Measurements from ENCODE around the gene CGB3.

Gene CGB3

DNA sequence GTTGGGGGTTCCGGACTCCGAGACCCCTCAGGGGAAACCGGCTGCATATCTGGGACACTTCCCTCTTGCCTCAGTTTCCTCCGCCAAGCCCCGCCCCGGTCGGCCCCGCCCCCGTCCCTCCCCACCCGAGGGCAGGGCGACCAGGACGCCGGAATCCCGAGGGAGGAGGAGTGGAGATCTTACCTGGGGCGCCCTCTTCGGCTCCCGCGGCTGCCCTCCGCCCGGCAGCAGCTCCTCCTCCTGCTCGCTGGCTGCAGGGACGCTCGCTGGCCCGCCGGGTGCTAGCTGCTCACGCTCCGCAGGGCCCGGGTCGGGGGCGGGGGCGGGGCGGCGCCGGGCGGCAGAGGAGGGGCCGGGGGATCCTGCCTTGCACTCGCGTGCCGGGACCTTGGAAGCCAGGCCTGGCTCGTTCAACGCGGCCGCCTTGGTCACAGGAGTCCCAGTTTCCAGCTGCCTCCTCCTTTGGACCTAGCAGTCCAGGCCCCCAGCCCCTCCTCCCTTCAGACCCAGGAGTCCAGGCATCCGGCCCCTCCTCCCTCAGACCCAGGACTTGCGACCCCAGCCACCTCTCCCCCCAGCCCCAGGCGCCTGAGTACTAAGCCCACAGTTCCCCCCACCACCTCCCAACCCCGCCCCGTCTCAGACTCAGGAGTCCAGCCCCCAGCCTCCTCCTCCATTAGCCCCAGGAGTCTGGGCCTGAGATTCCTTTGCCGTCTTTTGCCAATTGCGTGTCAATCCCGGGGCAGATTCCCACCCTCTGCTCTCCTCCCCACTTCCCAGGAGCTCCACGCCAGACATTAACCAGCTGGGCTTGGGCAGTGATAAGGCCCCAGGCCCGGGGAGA is 40.9 kb upstream of the CGB3 start, which contains the start of gene NTF4:
Gene NTF4, minus strand, starts transcription at position 51 of the 844 bp plus-strand sequence. CDS start 2,821 bp downstream, outside the sequence.
- no peak within 1 kb of the TSS for H3K27ac ChIP-seq (ENCODE audit: insufficient read depth in 1 of 2, low read depth in 1 of 2, low read length in 2 of 2, poor library complexity in 1 of 2, severe bottlenecking in 2 of 2)
- H3K4me1 ChIP-seq (ENCODE audit: control extremely low read depth in 1 of 4, control insufficient read depth in 4 of 4, insufficient read depth in 4 of 4, low read length in 3 of 4), result peaks cover 0 to 6% (median 0%) of the 10 kb centered on the region in 4 experiments
- ChIA-PET CTCF (no interaction called here), POLR2A (no interaction called here)
- DNase-seq, result peak in 1 of 3 donors; percentile 30
- WGBS (ENCODE audit: insufficient coverage), result 7% methylated on average over 29 of the region's 53 CpGs
- peaks cover 8 to 96% (median 30%) of the 10 kb centered on the region in 5 experiments for H3K27me3 ChIP-seq (replicated peaks in 2 of 5; ENCODE audit: control insufficient read depth in 4 of 5, insufficient read depth in 5 of 5, low read length in 4 of 5)
- peak within 1 kb of the TSS in 1 of 7 experiments; percentile 16 for H3K4me3 ChIP-seq (ENCODE audit: control insufficient read depth in 1 of 7, extremely low read depth in 1 of 7, insufficient read depth in 4 of 7, low read depth in 2 of 7, low read length in 6 of 7)
- no peaks in the 10 kb centered on the region for H3K36me3 ChIP-seq (ENCODE audit: control insufficient read depth in 4 of 4, insufficient read depth in 4 of 4, low read length in 3 of 4)
- H3K9me3 ChIP-seq (ENCODE audit: control extremely low read depth in 1 of 5, control insufficient read depth in 4 of 5, insufficient read depth in 2 of 5, low read depth in 1 of 5, low read length in 4 of 5), result peaks cover 0 to 4% (median 1%) of the 10 kb centered on the region in 5 experiments

DNA sequence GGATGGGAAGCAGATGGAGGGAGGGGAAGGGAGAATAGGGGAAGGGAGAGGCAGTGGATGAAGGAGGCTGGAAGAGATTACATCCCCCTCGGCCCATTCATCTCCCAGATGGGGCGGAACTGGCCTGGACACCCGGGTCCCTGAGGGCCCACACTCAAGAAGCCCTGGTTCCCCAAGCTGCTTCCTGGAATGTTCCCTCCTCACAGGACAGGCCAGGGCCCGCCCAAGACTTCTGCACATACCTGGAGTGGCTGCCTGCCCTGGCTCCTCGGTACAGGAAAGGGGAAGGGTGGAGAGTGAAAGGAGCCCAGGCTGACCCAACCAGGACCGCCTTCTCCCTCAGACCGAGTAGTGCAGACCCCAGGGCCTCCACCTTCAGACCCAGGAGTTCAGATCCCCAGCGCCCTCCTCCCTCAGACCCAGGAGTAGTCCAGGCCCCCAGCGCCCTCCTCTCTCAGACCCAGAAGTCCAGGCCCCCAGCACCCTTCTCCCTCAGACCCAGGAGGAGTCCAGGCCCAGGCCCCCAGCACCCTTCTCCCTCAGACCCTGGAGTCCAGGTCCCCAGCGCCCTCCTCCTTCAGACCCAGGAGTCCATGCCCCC is 40.0 kb upstream of the CGB3 start:
- no peak overlapping the region for H3K4me3 ChIP-seq (ENCODE audit: control insufficient read depth in 1 of 7, extremely low read depth in 1 of 7, insufficient read depth in 4 of 7, low read depth in 2 of 7, low read length in 6 of 7)
- CTCF ChIA-PET, result no interaction called here
- POLR2A ChIA-PET, result no interaction called here
- H3K4me1 ChIP-seq (ENCODE audit: control extremely low read depth in 1 of 4, control insufficient read depth in 4 of 4, insufficient read depth in 4 of 4, low read length in 3 of 4), result peaks cover 0 to 6% (median 0%) of the 10 kb centered on the region in 4 experiments
- WGBS (ENCODE audit: insufficient coverage), result 57% methylated on average over 5 of the region's 10 CpGs
- DNase-seq, result no peak
- peaks cover 0 to 3% (median 0%) of the 10 kb centered on the region in 5 experiments for H3K9me3 ChIP-seq (ENCODE audit: control extremely low read depth in 1 of 5, control insufficient read depth in 4 of 5, insufficient read depth in 2 of 5, low read depth in 1 of 5, low read length in 4 of 5)
- H3K27me3 ChIP-seq (replicated peaks in 2 of 5; ENCODE audit: control insufficient read depth in 4 of 5, insufficient read depth in 5 of 5, low read length in 4 of 5), result peaks cover 2 to 93% (median 31%) of the 10 kb centered on the region in 5 experiments
- no peaks in the 10 kb centered on the region for H3K36me3 ChIP-seq (ENCODE audit: control insufficient read depth in 4 of 4, insufficient read depth in 4 of 4, low read length in 3 of 4)
- H3K27ac ChIP-seq (ENCODE audit: insufficient read depth in 1 of 2, low read depth in 1 of 2, low read length in 2 of 2, poor library complexity in 1 of 2, severe bottlenecking in 2 of 2), result no peak overlapping the region

DNA sequence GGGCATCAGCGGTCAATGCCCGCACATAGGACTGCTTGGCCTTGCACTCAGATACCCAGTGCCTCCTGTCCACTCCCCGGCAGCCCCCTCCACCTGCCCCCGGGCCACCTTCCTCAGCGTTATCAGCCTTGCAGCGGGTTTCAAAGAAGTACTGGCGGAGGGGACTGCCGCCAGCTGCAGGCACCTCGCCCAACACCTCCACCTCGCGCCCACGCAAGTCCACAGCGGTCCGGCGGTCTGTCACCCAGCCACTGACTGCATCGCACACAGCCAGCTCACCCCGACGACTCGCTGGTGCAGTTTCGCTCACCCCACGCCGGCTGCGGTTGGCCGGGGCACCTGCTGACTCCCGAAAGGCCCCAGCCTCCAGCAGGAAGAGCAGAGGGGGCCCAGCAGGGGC is 37.3 kb upstream of the CGB3 start:
- Histone ChIP-seq H3K27ac (ENCODE audit: insufficient read depth in 1 of 2, low read depth in 1 of 2, low read length in 2 of 2, poor library complexity in 1 of 2, severe bottlenecking in 2 of 2) (no peak overlapping the region), H3K27me3 (replicated peaks in 2 of 5; ENCODE audit: control insufficient read depth in 4 of 5, insufficient read depth in 5 of 5, low read length in 4 of 5) (peaks cover 0 to 96% (median 25%) of the 10 kb centered on the region in 5 experiments), H3K36me3 (ENCODE audit: control insufficient read depth in 4 of 4, insufficient read depth in 4 of 4, low read length in 3 of 4) (no peaks in the 10 kb centered on the region), H3K9me3 (ENCODE audit: control extremely low read depth in 1 of 5, control insufficient read depth in 4 of 5, insufficient read depth in 2 of 5, low read depth in 1 of 5, low read length in 4 of 5) (no peaks in the 10 kb centered on the region), H3K4me3 (ENCODE audit: control insufficient read depth in 1 of 7, extremely low read depth in 1 of 7, insufficient read depth in 4 of 7, low read depth in 2 of 7, low read length in 6 of 7) (no peak overlapping the region), H3K4me1 (ENCODE audit: control extremely low read depth in 1 of 4, control insufficient read depth in 4 of 4, insufficient read depth in 4 of 4, low read length in 3 of 4) (peaks cover 0 to 20% (median 13%) of the 10 kb centered on the region in 4 experiments)
- POLR2A ChIA-PET, result no interaction called here
- 43% methylated on average over 22 of the region's 25 CpGs for WGBS (ENCODE audit: insufficient coverage)
- peak in 1 of 3 donors; percentile 25 for DNase-seq
- CTCF ChIA-PET, result interaction anchor here (1.5 kb wide), 1 partner anchor 8 kb away, joined by 4 read pairs; no protein-coding TSS in a partner anchor

DNA sequence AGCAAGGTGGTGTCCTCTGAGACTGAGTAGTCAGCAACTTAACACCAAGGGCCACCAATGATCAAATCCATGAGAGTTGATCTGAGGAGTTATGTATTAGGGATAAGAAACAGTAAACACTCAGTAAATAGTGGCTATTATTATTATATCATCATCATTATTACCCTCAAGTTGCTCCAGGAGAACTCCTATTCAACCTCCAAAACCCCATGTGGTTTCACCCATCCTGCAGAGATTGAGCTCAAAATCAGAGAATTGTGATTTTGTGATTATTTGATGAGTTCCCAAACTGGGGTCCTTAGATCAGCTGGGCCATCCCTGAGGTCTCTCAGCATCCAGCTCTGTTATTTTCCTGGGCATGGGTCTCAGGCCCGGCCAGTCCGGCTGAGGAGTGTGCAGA is 36.9 kb upstream of the CGB3 start:
- 90% methylated on average over 2 of the region's 2 CpGs for WGBS (ENCODE audit: insufficient coverage)
- no peak for DNase-seq
- H3K27ac ChIP-seq (ENCODE audit: insufficient read depth in 1 of 2, low read depth in 1 of 2, low read length in 2 of 2, poor library complexity in 1 of 2, severe bottlenecking in 2 of 2), result no peak overlapping the region
- peaks cover 0 to 24% (median 17%) of the 10 kb centered on the region in 4 experiments for H3K4me1 ChIP-seq (ENCODE audit: control extremely low read depth in 1 of 4, control insufficient read depth in 4 of 4, insufficient read depth in 4 of 4, low read length in 3 of 4)
- H3K27me3 ChIP-seq (replicated peaks in 2 of 5; ENCODE audit: control insufficient read depth in 4 of 5, insufficient read depth in 5 of 5, low read length in 4 of 5), result peaks cover 0 to 96% (median 23%) of the 10 kb centered on the region in 5 experiments
- H3K36me3 ChIP-seq (ENCODE audit: control insufficient read depth in 4 of 4, insufficient read depth in 4 of 4, low read length in 3 of 4), result no peaks in the 10 kb centered on the region
- ChIA-PET CTCF (interaction anchor here (0.9 to 1.5 kb wide), 3 partner anchors 8 to 44 kb away, joined by 3 to 4 read pairs (median 3); no protein-coding TSS in a partner anchor), POLR2A (no interaction called here)
- H3K4me3 ChIP-seq (ENCODE audit: control insufficient read depth in 1 of 7, extremely low read depth in 1 of 7, insufficient read depth in 4 of 7, low read depth in 2 of 7, low read length in 6 of 7), result no peak overlapping the region
- H3K9me3 ChIP-seq (ENCODE audit: control extremely low read depth in 1 of 5, control insufficient read depth in 4 of 5, insufficient read depth in 2 of 5, low read depth in 1 of 5, low read length in 4 of 5), result no peaks in the 10 kb centered on the region

DNA sequence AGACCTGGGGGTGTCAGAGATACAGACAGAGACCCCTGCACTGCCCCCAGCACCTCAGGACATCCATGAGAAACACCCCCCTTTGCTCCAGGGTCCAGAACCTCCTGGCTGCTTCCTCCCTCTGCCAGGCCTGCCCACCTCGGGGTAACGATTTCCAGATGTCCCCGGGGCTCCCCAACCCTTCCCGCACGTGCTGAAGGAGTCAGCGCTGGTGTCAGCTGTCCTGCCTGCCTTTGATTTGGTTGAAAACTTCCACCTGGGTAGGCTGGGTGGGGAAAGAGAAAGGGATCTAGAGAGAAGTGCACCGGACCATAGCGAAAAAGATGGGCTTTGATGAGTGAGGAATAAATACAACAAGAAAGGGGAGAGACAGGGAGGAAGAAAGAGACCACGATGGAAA is 34.9 kb upstream of the CGB3 start:
- CTCF ChIA-PET, result interaction anchor here (1.1 to 1.5 kb wide), 2 partner anchors 50 to 128 kb away, joined by 3 to 4 read pairs; no protein-coding TSS in a partner anchor
- WGBS (ENCODE audit: insufficient coverage), result 80% methylated on average over 6 of the region's 9 CpGs
- POLR2A ChIA-PET, result no interaction called here
- Histone ChIP-seq H3K36me3 (ENCODE audit: control insufficient read depth in 4 of 4, insufficient read depth in 4 of 4, low read length in 3 of 4) (no peaks in the 10 kb centered on the region), H3K27me3 (replicated peaks in 2 of 5; ENCODE audit: control insufficient read depth in 4 of 5, insufficient read depth in 5 of 5, low read length in 4 of 5) (peaks cover 0 to 86% (median 21%) of the 10 kb centered on the region in 5 experiments), H3K27ac (ENCODE audit: insufficient read depth in 1 of 2, low read depth in 1 of 2, low read length in 2 of 2, poor library complexity in 1 of 2, severe bottlenecking in 2 of 2) (no peak overlapping the region), H3K9me3 (ENCODE audit: control extremely low read depth in 1 of 5, control insufficient read depth in 4 of 5, insufficient read depth in 2 of 5, low read depth in 1 of 5, low read length in 4 of 5) (no peaks in the 10 kb centered on the region), H3K4me1 (ENCODE audit: control extremely low read depth in 1 of 4, control insufficient read depth in 4 of 4, insufficient read depth in 4 of 4, low read length in 3 of 4) (peaks cover 0 to 25% (median 19%) of the 10 kb centered on the region in 4 experiments), H3K4me3 (ENCODE audit: control insufficient read depth in 1 of 7, extremely low read depth in 1 of 7, insufficient read depth in 4 of 7, low read depth in 2 of 7, low read length in 6 of 7) (no peak overlapping the region)
- DNase-seq, result no peak

DNA sequence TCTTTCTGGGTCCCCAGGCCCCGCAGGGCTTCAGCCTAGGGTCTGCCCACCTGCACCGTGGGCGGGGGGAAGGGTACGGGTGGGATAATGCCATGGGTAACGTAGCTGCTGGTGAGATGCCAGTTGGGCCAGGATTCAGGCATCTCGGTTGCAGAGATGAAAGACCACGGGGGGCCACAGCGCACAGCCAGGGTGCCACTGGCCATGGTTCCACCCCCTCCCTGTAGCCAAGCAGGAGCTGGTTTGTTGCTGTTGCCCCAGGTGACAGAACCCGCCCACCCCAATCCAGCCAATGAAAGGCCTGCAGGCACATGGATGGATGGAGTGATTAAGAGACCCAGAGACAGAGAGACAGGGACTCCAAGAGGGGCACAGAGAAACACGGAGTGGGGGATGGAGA is 34.4 kb upstream of the CGB3 start:
- peaks cover 0 to 25% (median 19%) of the 10 kb centered on the region in 4 experiments for H3K4me1 ChIP-seq (ENCODE audit: control extremely low read depth in 1 of 4, control insufficient read depth in 4 of 4, insufficient read depth in 4 of 4, low read length in 3 of 4)
- no peak overlapping the region for H3K4me3 ChIP-seq (ENCODE audit: control insufficient read depth in 1 of 7, extremely low read depth in 1 of 7, insufficient read depth in 4 of 7, low read depth in 2 of 7, low read length in 6 of 7)
- 47% methylated on average over 9 of the region's 10 CpGs for WGBS (ENCODE audit: insufficient coverage)
- no peaks in the 10 kb centered on the region for H3K36me3 ChIP-seq (ENCODE audit: control insufficient read depth in 4 of 4, insufficient read depth in 4 of 4, low read length in 3 of 4)
- ChIA-PET POLR2A (no interaction called here), CTCF (interaction anchor here (0.6 to 1.5 kb wide), 2 partner anchors 50 to 58 kb away, joined by 3 to 4 read pairs; no protein-coding TSS in a partner anchor)
- H3K27ac ChIP-seq (ENCODE audit: insufficient read depth in 1 of 2, low read depth in 1 of 2, low read length in 2 of 2, poor library complexity in 1 of 2, severe bottlenecking in 2 of 2), result no peak overlapping the region
- peak in 2 of 3 donors; percentile 33 to 35 for DNase-seq
- H3K27me3 ChIP-seq (replicated peaks in 2 of 5; ENCODE audit: control insufficient read depth in 4 of 5, insufficient read depth in 5 of 5, low read length in 4 of 5), result peaks cover 0 to 81% (median 18%) of the 10 kb centered on the region in 5 experiments
- H3K9me3 ChIP-seq (ENCODE audit: control extremely low read depth in 1 of 5, control insufficient read depth in 4 of 5, insufficient read depth in 2 of 5, low read depth in 1 of 5, low read length in 4 of 5), result no peaks in the 10 kb centered on the region
